GM12892 (cell line): Measurements from ENCODE around the gene LARGE2.
A peak's percentile ranks its signal among the peaks of the same experiment; 100 is the strongest.

ENCODE experiments used
- DNase-seq: peaks from one replicate; pipeline ENCODE4 v3.0.0; 2011; ENCODE audit not compliant: insufficient read length
- FAIRE-seq: peaks from 2 replicates; lab custom pipeline; 2011; peaks lifted over from hg19 to GRCh38; lab: Jason Lieb, UNC
- POLR2A ChIP-seq: IDR thresholded peaks from 2 replicates; pipeline ENCODE4 v1.6.1; 2011; ENCODE audit warnings: low read depth, low read length, control low read depth
- POLR2AphosphoS5 ChIP-seq: IDR thresholded peaks from 2 replicates; pipeline ENCODE4 v1.6.1; 2011; ENCODE audit warnings: low read depth, low read length, control low read depth
- TAF1 ChIP-seq: IDR thresholded peaks from 2 replicates; pipeline ENCODE4 v1.6.1; 2011; ENCODE audit warnings: low read depth, mild to moderate bottlenecking, control low read depth, low read length, borderline replicate concordance

LARGE2 gene

GRCh38 chr11:45927684-45928413 lies 5.4 kb downstream of the LARGE2 start:
- DNase-seq, result no peak
- no peak for FAIRE-seq
- TF ChIP-seq POLR2AphosphoS5 (no peak), POLR2A (no peak), TAF1 (no peak)

- DNase-seq (no peak), FAIRE-seq (no peak)
- no peak for TF ChIP-seq POLR2A
- no peak for TF ChIP-seq TAF1
- no peak for TF ChIP-seq POLR2AphosphoS5
Measured at GRCh38 chr11:45928535-45929215, 6.2 kb downstream of the LARGE2 start.

DNA sequence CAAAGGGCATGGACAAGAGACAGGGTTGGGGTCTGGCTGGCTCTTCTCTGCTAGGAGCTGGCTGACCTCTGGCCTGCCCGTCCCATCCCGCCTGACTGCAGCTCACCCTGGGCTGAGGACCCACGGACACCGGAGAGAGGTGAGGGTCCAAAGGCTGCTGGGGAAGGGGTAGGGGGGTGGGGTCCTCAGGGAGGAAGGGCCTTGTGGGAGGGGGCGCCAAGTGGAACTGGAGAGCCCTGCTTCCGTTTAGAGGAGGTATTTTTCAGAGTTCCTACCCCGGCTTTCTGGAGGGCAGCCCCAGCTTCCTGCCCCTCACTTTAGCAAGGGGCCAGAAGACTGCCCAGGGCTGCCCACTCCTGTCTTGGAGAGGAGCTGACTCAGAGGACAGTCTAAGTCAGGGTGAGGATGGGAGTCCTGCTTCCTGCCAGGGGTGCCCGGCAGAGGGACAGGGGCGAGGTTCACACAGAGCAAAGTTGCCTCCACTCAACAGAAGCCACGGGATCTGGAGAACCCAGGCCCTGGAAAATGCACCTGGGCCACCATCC lies 7.1 kb downstream of the LARGE2 start:
- DNase-seq (no peak), FAIRE-seq (no peak)
- TF ChIP-seq TAF1 (no peak), POLR2AphosphoS5 (no peak), POLR2A (no peak; the same call in 1 of the 2 replicates)

DNA sequence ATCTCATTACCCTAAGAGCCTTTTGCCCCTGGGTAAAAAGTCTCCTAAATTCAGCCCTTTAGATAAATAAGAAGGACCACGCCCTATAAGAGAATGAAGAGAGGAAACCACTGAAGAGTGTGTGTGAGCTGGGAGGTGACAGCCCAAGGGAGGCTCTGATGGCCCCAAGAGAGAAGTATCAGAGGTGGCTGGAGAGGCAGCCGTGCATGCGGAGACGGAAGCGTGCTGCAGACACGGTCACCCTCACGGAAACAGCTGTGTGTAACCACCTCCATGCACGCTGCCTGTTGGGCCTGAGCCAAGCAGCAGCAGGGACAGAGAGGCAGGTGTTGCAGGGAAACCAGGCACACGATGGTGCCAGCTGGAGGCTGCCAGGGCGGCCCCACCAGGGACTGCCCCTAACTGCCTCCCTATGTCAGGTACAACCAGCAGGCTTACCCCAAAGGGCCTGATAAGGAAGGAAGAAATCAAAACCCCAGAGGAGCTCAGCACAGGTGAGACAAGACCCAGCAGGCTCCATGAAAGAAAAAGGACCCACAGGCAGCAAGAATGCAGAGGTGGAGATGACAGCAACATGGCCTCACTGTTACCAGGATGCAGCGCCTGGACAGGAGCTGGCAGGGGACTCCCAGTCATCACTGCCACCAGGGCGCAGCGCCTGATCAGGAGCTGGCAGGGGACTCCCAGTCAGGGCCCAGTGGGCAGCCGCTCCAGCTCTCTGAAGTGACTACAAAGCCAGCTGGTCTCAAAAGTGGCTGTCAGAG lies 7.8 kb downstream of the LARGE2 start:
- peak; percentile 90 for DNase-seq

GRCh38 chr11:45930951-45931570 lies 8.6 kb downstream of the LARGE2 start:
- no peak for DNase-seq
- FAIRE-seq, result peak; percentile 38
- TF ChIP-seq TAF1 (no peak), POLR2AphosphoS5 (no peak), POLR2A (no peak)

More for the DNA sequence above, 7.8 kb downstream of the LARGE2 start:
- peak; percentile 99 for FAIRE-seq
- no peak; the same call in 1 of the 2 replicates for TF ChIP-seq POLR2A
- peak; percentile 90 for TF ChIP-seq POLR2AphosphoS5
- no peak for TF ChIP-seq TAF1

- FAIRE-seq (no peak), DNase-seq (no peak)
- TF ChIP-seq POLR2A (no peak), POLR2AphosphoS5 (no peak), TAF1 (no peak)
Measured at GRCh38 chr11:45931739-45932138, 9.3 kb downstream of the LARGE2 start.

GRCh38 chr11:45932217-45932616 lies 9.8 kb downstream of the LARGE2 start:
- TF ChIP-seq POLR2AphosphoS5 (no peak), POLR2A (no peak), TAF1 (no peak)
- no peak for FAIRE-seq
- DNase-seq, result no peak

DNA sequence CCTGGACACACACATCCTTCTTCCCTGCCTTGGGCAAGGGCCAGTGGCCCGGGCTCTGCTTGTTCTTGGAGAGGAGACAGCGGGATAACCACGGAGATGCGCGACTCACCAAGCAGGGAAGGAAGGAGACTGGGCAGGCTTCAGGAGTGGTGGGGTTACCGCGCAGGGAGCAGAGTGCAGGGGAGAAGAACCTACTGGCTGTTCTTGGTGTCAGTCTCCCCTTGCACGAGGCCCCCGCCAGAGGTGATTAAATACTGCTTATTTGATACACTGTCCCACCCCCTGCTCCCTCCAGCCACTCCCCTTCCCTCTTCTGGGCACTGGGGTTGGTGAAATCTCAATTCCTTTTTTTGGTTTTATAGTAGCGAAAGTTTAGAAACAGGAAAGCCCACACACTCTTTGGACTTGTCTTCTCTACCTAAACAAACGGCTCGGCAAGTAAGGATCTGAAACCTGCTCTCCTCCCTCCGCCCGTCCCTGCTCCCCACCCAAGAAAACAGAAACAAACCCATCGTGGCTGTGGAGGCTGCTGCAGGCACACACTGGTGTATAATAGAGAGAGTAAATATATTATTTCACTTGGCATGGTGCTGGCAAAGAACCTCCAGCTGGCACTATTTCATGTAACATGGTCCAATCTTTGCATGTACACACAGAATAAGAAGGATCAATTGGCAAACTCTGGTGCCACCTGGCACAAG lies 10.8 kb downstream of the LARGE2 start:
- peak; percentile 46 for FAIRE-seq
- TF ChIP-seq TAF1, result no peak
- no peak for TF ChIP-seq POLR2A
- TF ChIP-seq POLR2AphosphoS5, result no peak
- DNase-seq, result no peak

DNA sequence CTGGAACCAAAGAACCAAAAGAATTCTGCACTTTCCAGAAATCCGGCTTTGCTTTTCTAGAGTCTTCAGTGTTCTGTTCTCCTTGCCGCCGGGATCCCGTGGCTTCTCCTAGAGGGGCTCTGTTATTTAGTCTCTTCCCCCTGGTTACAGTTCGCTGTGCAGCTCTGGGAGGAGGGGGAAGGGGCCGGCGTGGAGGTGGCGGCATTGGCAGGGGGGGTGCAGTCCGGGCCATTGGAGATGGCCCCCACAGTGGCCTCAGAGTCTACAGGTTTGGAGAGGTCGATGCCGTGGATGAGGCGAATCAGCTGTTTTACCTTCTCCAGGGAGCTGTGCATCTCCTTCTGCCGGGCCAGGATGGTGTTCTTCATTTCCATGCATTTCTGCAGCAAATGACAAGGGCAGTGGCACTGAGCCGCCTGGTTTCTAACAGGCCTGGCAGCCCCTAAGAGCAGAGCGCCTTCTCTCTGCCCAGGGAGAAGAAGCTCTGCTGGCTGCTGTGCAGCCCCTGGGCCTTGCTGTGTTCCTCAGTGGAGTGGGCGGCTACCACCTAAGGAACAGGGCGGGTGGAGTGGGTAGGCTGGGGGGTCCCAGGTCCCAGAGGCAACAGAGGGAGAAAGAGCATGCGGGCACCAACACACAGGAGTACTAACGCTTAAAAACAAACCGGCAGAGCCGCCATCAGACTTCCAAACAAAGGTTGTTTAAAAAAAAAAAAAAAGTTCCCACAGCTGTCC lies 11.6 kb downstream of the LARGE2 start:
- no peak for TF ChIP-seq TAF1
- TF ChIP-seq POLR2AphosphoS5, result no peak
- TF ChIP-seq POLR2A, result no peak
- DNase-seq (no peak), FAIRE-seq (no peak)
